ENCODE results near the gene ZCCHC2. TPM values are rescaled to one million over a fixed set of nuclear protein-coding genes. Genes with fewer than 3 reads are reported as not detected.

Gene ZCCHC2
- total RNA-seq, 3 donors from 2014 or later (not counting 1 experiment from before 2014, with no cell fraction given) = 50.4 to 81.2 (median 59.6) TPM

DNA sequence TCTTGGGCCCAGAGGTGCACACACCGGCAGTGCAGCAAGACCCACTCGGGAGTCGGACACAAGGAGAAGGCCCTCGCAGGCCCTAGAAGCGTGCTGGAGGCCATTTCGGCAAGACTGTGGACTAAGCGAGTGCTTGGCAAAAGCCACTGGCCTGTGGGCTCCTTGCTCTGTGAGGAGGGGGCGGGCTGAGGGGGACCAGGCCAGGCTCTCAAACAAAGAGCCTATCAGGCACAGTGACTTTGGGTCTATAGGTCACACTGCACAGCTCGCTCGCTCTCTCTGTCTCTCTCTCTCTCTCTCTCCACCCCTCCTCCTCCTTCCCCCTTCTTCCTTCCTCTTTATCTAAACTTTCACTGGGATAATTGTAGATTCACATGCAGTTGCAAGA, 23.6 kb upstream of the ZCCHC2 start:
- Histone ChIP-seq H3K36me3 (ENCODE audit: control insufficient read depth, insufficient read depth, low read length) (no peaks in the 10 kb centered on the region), H3K27ac (ENCODE audit: low read length) (no peak overlapping the region), H3K4me3 (ENCODE audit: low read length) (no peak overlapping the region), H3K4me1 (ENCODE audit: control insufficient read depth, insufficient read depth, low read length) (no peaks in the 10 kb centered on the region), H3K9me3 (ENCODE audit: control insufficient read depth, insufficient read depth, low read length) (no peaks in the 10 kb centered on the region), H3K27me3 (ENCODE audit: control insufficient read depth, insufficient read depth, low read length) (peaks cover 2% of the 10 kb centered on the region)
- Mint-ChIP-seq H3K4me1 (no peaks in the 10 kb centered on the region), H3K4me3 (no peak overlapping the region), H3K27ac (no peak overlapping the region), H3K27me3 (ENCODE audit: low read depth in 2 of 2) (peaks cover 14 to 38% of the 10 kb centered on the region in 2 donors), H3K9me3 (no peaks in the 10 kb centered on the region), H3K36me3 (no peaks in the 10 kb centered on the region)
- TF ChIP-seq, protein P1, sequence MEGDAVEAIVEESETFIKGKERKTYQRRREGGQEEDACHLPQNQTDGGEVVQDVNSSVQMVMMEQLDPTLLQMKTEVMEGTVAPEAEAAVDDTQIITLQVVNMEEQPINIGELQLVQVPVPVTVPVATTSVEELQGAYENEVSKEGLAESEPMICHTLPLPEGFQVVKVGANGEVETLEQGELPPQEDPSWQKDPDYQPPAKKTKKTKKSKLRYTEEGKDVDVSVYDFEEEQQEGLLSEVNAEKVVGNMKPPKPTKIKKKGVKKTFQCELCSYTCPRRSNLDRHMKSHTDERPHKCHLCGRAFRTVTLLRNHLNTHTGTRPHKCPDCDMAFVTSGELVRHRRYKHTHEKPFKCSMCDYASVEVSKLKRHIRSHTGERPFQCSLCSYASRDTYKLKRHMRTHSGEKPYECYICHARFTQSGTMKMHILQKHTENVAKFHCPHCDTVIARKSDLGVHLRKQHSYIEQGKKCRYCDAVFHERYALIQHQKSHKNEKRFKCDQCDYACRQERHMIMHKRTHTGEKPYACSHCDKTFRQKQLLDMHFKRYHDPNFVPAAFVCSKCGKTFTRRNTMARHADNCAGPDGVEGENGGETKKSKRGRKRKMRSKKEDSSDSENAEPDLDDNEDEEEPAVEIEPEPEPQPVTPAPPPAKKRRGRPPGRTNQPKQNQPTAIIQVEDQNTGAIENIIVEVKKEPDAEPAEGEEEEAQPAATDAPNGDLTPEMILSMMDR (IDR thresholded peaks at IDR 0.05) = no peak
- DNase-seq (no peak), ATAC-seq (no peak)
- WGBS (ENCODE audit: insufficient coverage) = 79% methylated on average over 10 of the region's 10 CpGs
- intact Hi-C loops (cut with micrococcal nuclease) = no loop called here

DNA sequence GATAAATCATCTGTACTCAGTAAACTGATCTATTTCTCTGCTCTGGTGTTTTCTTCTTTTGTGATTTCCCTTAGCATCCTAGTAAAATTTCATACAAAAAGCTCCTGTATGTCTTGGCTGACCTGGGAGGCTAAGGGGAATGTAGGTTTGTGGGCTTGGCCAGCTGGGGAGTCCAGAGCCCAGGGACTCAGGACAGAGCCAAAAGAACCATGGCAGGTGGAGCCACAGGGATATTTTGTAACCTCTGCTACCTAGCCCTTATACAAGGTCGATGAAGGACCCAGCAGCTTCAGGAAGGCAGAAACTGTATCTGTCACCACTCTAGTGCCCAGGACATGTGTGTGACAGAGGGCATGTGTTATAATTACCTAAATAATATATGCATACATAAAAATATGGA, 22.7 kb upstream of the ZCCHC2 start:
- no peaks in the 10 kb centered on the region for H3K9me3 Mint-ChIP-seq
- ATAC-seq (no peak), DNase-seq (no peak)
- 60% methylated on average over 1 of the region's 1 CpG for WGBS (ENCODE audit: insufficient coverage)
- peaks cover 12 to 32% of the 10 kb centered on the region in 2 donors for H3K27me3 Mint-ChIP-seq (ENCODE audit: low read depth in 2 of 2)
- no peak overlapping the region for H3K27ac Mint-ChIP-seq
- no peaks in the 10 kb centered on the region for H3K9me3 ChIP-seq (ENCODE audit: control insufficient read depth, insufficient read depth, low read length)
- H3K36me3 ChIP-seq (ENCODE audit: control insufficient read depth, insufficient read depth, low read length) = no peaks in the 10 kb centered on the region
- TF ChIP-seq, protein P1 (IDR thresholded peaks at IDR 0.05) = no peak
- no peak overlapping the region for H3K4me3 Mint-ChIP-seq
- peaks cover 2% of the 10 kb centered on the region for H3K4me1 ChIP-seq (ENCODE audit: control insufficient read depth, insufficient read depth, low read length)
- no peak overlapping the region for H3K27ac ChIP-seq (ENCODE audit: low read length)
- no peaks in the 10 kb centered on the region for H3K4me1 Mint-ChIP-seq
- H3K4me3 ChIP-seq (ENCODE audit: low read length) = no peak overlapping the region
- intact Hi-C loops (cut with micrococcal nuclease) = no loop called here
- H3K27me3 ChIP-seq (ENCODE audit: control insufficient read depth, insufficient read depth, low read length) = peaks cover 2% of the 10 kb centered on the region
- H3K36me3 Mint-ChIP-seq = no peaks in the 10 kb centered on the region

DNA sequence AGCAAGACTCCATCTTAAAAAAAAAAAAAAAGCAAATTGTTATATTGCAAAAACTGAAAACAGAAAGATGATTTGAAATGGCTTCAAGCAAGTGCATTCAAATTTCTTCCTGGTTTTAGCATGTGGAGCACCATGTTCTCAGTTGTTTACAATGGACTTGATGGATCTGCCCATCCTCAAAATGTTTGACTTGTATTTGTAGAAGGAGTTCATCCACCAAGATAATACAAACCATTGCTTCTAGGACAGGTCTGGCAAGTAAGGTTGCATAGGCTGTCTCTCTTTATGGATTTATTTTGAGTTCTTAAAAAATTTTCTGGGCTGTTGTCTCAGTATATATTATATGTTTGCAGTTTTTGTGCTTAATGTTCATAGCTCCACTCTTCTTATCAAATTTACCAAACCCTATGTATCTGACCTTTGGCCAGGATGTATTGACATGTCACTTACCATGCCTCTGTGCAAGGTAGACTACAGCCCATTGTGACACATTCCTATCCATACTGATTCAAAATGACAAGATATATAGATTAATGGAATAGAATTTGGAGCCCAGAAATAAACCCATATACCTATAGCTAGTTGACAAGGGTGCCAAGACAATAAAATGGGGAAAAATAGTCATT, 21.7 kb upstream of the ZCCHC2 start:
- no peaks in the 10 kb centered on the region for H3K9me3 ChIP-seq (ENCODE audit: control insufficient read depth, insufficient read depth, low read length)
- peaks cover 10 to 32% of the 10 kb centered on the region in 2 donors for H3K27me3 Mint-ChIP-seq (ENCODE audit: low read depth in 2 of 2)
- TF ChIP-seq, protein P1 (IDR thresholded peaks at IDR 0.05) = no peak
- H3K4me1 Mint-ChIP-seq = peaks cover 5 to 6% of the 10 kb centered on the region in 2 donors
- no peaks in the 10 kb centered on the region for H3K9me3 Mint-ChIP-seq
- H3K4me3 ChIP-seq (ENCODE audit: low read length) = no peak overlapping the region
- no peak overlapping the region for H3K4me3 Mint-ChIP-seq
- H3K27ac Mint-ChIP-seq = no peak overlapping the region
- no peak overlapping the region for H3K27ac ChIP-seq (ENCODE audit: low read length)
- intact Hi-C loops (cut with micrococcal nuclease) = no loop called here
- no peak for ATAC-seq
- H3K4me1 ChIP-seq (ENCODE audit: control insufficient read depth, insufficient read depth, low read length) = peaks cover 11% of the 10 kb centered on the region
- peaks cover 2% of the 10 kb centered on the region for H3K27me3 ChIP-seq (ENCODE audit: control insufficient read depth, insufficient read depth, low read length)
- no peaks in the 10 kb centered on the region for H3K36me3 ChIP-seq (ENCODE audit: control insufficient read depth, insufficient read depth, low read length)
- no peak for DNase-seq
- no peaks in the 10 kb centered on the region for H3K36me3 Mint-ChIP-seq
